Ishikawa (cell line): Measurements from ENCODE around the gene PBX1.

Source experiments
- CEBPB ChIP-seq: IDR thresholded peaks from 2 replicates; pipeline ENCODE4 v1.6.1; 2012
- CREB1 ChIP-seq: IDR thresholded peaks from 2 replicates; pipeline ENCODE4 v1.6.1; 2012; ENCODE audit warnings: low read depth
- EGR1 ChIP-seq: IDR thresholded peaks from 2 replicates; pipeline ENCODE4 v1.6.1; 2012
- EP300 ChIP-seq: IDR thresholded peaks from 2 replicates; pipeline ENCODE4 v1.6.1; 2012; ENCODE audit warnings: borderline replicate concordance
- FOXM1 ChIP-seq: IDR thresholded peaks from 2 replicates; pipeline ENCODE4 v1.6.1; 2012; ENCODE audit warnings: low read depth, borderline replicate concordance
- NFIC ChIP-seq: IDR thresholded peaks from 2 replicates; pipeline ENCODE4 v1.6.1; 2012
- RAD21 ChIP-seq: IDR thresholded peaks from 2 replicates; pipeline ENCODE4 v1.6.1; 2012; ENCODE audit warnings: low read depth
- TAF1 ChIP-seq: IDR thresholded peaks from 2 replicates; pipeline ENCODE4 v1.6.1; 2012; ENCODE audit warnings: low read depth, mild to moderate bottlenecking
- TCF12 ChIP-seq: IDR thresholded peaks from 2 replicates; pipeline ENCODE4 v1.6.1; 2012; ENCODE audit warnings: low read depth
- TEAD4 ChIP-seq: IDR thresholded peaks from 2 replicates; pipeline ENCODE4 v1.6.1; 2012
- YY1 ChIP-seq: IDR thresholded peaks from 2 replicates; pipeline ENCODE4 v1.6.1; 2012; ENCODE audit warnings: low read depth
- ZBTB7A ChIP-seq: IDR thresholded peaks from 2 replicates; pipeline ENCODE4 v1.6.1; 2012; ENCODE audit warnings: low read depth
- TF ChIP-seq, protein P1 (sequence below): IDR thresholded peaks from 2 replicates; pipeline ENCODE4 v1.6.1; 2012
- TF ChIP-seq, protein P2 (sequence below): IDR thresholded peaks from 2 replicates; pipeline ENCODE4 v1.6.1; 2012
- TF ChIP-seq, protein P3 (sequence below): IDR thresholded peaks from 2 replicates; pipeline ENCODE4 v1.6.1; 2012; ENCODE audit warnings: low read depth, mild to moderate bottlenecking

PBX1 gene

DNA sequence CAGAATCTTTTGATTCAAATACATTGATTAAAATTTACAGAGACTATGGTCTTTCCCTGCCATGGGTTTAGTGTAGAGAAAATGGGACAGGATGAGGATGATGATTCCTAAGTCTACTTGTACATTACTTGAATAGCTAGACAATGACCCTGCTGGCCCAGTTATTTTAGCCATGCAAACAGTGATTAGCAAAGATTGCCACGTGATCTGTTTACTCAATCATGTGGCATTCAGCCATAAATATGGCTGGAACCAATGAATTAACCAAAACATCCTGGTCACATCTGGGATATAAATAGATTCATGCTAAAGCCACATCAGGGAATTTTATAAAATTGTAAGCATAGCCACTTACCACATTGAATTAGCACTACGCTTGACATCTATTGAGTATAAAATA is 167.3 kb downstream of the PBX1 start:
- no peak for TF ChIP-seq RAD21
- no peak for TF ChIP-seq EGR1
- no peak for TF ChIP-seq ZBTB7A
- no peak for TF ChIP-seq TEAD4
- TF ChIP-seq EP300 = no peak
- no peak for TF ChIP-seq FOXM1
- TF ChIP-seq, protein P1, sequence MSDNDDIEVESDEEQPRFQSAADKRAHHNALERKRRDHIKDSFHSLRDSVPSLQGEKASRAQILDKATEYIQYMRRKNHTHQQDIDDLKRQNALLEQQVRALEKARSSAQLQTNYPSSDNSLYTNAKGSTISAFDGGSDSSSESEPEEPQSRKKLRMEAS = no peak
- no peak for TF ChIP-seq YY1
- TF ChIP-seq CEBPB = no peak
- TF ChIP-seq TAF1 = no peak
- TF ChIP-seq TCF12 = no peak
- no peak for TF ChIP-seq NFIC
- no peak for TF ChIP-seq CREB1
- TF ChIP-seq, protein P2, sequence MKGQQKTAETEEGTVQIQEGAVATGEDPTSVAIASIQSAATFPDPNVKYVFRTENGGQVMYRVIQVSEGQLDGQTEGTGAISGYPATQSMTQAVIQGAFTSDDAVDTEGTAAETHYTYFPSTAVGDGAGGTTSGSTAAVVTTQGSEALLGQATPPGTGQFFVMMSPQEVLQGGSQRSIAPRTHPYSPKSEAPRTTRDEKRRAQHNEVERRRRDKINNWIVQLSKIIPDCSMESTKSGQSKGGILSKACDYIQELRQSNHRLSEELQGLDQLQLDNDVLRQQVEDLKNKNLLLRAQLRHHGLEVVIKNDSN = no peak
- TF ChIP-seq, protein P3, sequence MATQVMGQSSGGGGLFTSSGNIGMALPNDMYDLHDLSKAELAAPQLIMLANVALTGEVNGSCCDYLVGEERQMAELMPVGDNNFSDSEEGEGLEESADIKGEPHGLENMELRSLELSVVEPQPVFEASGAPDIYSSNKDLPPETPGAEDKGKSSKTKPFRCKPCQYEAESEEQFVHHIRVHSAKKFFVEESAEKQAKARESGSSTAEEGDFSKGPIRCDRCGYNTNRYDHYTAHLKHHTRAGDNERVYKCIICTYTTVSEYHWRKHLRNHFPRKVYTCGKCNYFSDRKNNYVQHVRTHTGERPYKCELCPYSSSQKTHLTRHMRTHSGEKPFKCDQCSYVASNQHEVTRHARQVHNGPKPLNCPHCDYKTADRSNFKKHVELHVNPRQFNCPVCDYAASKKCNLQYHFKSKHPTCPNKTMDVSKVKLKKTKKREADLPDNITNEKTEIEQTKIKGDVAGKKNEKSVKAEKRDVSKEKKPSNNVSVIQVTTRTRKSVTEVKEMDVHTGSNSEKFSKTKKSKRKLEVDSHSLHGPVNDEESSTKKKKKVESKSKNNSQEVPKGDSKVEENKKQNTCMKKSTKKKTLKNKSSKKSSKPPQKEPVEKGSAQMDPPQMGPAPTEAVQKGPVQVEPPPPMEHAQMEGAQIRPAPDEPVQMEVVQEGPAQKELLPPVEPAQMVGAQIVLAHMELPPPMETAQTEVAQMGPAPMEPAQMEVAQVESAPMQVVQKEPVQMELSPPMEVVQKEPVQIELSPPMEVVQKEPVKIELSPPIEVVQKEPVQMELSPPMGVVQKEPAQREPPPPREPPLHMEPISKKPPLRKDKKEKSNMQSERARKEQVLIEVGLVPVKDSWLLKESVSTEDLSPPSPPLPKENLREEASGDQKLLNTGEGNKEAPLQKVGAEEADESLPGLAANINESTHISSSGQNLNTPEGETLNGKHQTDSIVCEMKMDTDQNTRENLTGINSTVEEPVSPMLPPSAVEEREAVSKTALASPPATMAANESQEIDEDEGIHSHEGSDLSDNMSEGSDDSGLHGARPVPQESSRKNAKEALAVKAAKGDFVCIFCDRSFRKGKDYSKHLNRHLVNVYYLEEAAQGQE = no peak

DNA sequence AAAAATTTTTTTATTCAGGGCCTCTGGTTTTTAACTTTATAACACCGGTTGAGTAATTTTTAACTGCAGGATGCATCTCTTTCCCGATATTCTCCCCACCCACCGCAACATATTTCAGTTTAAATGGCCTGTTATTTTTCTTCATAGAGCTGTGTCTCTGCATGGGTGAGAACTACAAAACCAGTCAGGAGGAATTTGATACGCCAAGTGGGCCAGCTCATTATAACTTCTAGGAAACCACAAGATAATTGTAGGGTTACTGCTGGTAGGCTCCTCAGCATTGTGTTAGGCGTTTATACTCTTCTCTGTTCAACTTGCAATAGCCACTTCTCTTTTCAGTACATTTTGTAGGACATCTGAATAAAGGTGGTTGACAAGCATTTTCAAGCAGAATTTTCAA is 169.7 kb downstream of the PBX1 start:
- no peak for TF ChIP-seq RAD21
- 0 out of 2 replicates have a peak, but pooled peaks have one; percentile 15 for TF ChIP-seq TEAD4
- no peak for TF ChIP-seq CREB1
- TF ChIP-seq FOXM1 = no peak

DNA sequence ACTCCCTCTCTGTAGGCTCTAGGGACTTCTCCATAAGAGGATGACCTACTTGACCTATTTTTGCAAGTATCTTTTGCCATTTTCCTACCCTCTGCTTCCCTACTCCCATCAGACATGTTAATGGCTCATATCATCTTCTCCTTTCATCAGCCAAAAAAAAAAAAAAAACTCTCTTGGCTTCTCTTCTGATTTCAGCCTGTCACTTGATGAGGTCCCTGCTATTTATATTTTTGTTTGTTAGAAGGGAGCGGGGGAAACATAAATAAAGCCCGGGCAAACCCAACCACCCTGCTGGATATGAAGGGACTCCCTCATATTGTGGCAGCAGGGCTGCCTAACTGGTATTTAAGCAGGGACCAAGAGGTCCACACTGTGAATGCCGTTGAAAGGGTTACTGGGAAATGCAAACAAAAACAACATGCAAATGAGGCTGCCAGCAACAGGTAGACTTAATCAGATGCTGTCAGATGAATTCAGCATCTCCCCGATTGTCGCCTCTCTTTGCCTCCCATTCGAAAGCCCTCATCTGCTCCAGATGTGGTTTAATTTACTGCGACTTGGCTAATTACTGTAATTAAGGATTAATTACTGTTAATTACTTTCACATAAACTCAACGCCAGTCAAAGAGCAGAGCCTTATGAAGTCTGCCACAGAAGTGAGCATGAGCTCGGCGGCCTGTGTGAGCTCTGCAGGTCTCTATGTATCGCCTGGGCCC is 172.3 kb downstream of the PBX1 start:
- TF ChIP-seq NFIC (no peak), EP300 (no peak), EGR1 (no peak), RAD21 (no peak), FOXM1 (no peak), TEAD4 (no peak), CREB1 (no peak), YY1 (no peak), ZBTB7A (no peak), TCF12 (no peak), TAF1 (no peak), CEBPB (no peak)
- TF ChIP-seq, protein P2 = no peak
- TF ChIP-seq, protein P3 = no peak
- TF ChIP-seq, protein P1 = no peak

DNA sequence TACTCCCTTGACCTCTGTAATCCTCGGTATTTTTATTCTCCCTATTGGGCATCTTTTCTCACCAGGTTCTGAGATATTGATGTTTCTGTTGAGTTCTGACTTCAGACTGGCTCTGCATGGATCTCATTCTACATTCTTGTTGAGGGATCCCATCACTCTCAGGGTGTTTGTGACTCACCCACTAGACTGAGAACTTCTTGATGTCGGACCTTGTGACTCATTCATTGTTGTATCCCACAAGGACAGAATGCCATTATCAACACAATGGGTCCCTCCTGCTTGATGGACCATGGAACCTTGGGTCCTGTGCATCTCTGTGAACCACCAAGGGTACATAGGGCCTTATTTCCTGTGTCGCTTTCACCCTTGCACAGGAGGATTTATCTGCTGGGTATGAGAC is 174.1 kb downstream of the PBX1 start:
- TF ChIP-seq NFIC (no peak), RAD21 (no peak), TAF1 (no peak), YY1 (no peak), EP300 (no peak), FOXM1 (no peak)
- TF ChIP-seq, protein P1 = no peak
- TF ChIP-seq, protein P2 = no peak

DNA sequence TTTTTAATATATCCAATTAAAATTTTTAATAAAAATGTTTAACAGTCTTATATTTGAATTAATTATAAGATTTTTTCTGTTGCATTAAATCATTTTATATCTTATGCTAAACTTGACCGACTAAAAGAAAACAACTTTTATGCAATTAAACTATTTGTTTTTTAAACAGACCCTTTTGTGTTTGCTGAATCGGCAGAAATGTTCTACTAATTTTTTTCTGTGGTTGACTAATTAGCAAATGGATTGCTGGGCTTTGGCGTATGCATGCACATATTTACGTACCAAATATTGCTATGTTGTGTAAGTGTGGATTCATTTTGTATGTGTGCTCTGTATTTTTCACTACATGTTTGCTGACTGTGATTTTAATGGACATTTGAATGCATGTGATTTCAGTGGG is 174.8 kb downstream of the PBX1 start:
- TF ChIP-seq TCF12 (no peak), RAD21 (no peak), EGR1 (no peak), CEBPB (no peak), TEAD4 (no peak), ZBTB7A (no peak), TAF1 (no peak), NFIC (no peak), EP300 (no peak)
- TF ChIP-seq, protein P1 = no peak
- TF ChIP-seq, protein P3 = no peak
- TF ChIP-seq, protein P2 = no peak
